GM11168 (cell line): ENCODE measurements around the gene SLC35B1.

Source experiments
- in situ Hi-C: fragments of 300-500 bp; cut with MboI; formaldehyde crosslinking; loops from one replicate; pipeline ENCODE4 v1.12.0; 2022; ENCODE audit warnings: low sequenced_read_pairs; ENCODE audit not compliant: unreplicated experiment

SLC35B1 gene

DNA sequence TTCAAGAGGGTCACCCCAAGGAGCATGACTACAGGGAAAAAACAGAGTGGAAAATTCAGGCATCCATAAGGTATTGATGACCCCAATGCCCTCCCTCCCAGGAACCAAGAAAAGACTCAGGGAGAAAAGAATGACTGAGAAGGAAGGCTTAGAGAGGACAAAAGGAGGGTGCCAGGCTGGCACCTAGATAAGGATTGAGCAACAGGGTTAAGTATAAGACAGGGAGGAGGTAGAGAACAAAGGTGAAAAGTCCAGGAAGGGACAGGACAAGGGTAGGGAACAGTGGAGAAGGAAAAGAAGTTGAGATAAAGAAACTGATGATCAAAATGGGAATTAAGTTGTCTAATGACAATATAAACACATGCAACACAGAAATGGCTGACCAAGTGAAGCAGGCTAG lies 2.5 kb downstream of the SLC35B1 start:
- in situ Hi-C loops: no loop called here

- in situ Hi-C loops: no loop called here
Measured at GRCh38 chr17:49703557-49704277, 4.0 kb downstream of the SLC35B1 start.

DNA sequence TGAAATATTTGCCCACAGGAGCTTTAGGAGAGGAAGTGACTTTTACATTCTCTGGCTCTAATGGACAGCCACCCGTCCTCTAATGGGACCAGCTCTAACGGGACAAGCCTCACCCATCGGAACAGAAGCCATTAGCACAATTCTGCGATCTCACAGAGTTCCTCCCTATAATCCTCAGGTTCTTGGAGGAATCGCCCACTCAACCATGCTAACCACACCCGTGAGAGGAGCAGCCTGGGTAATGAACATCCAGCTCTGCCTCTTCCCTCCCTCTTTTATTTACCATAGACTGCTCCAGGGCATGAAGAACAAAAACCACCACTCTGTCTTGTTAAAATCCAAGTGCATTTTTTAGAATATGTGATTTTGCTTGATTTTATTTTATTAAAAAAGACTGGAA lies 6.8 kb downstream of the SLC35B1 start:
- in situ Hi-C loops: no loop called here

DNA sequence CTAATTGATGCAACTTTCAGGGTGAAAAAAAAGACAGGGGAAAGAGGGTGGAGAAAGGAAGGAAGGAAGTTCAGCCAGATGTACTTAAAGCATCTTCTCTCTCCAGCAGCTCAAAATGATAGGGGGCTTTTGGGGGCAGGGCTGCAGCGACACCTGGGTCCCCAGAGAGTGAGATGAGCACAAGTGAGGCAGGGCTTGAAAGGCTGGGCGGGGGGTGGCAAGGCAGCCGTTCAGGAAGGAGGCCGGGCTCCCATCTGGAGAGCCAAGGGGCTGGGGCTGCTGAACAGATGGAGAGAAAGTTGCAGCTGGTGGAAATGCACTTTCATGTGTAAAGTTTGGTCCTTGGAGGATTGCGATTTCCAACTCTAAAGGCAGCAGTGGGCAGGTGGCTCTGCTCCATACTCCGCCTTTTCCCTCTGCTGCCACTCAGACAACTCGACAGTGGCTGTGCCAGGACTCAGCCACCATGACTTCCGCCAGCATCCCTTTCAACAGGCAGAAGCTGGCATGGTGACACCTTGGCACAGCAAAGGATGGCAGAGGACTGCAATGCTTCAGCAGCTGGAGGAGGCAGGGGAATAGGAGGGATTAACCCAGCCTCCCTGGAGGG lies 7.7 kb downstream of the SLC35B1 start:
- in situ Hi-C loops: loop anchor here (5.0 to 25.0 kb wide), 2 partner anchors 133 to 288 kb away; partner anchors contain the start of gene PHB1

- in situ Hi-C loops: loop anchor here (5.0 to 25.0 kb wide), 2 partner anchors 131 to 286 kb away; partner anchors contain the start of gene PHB1
Measured at GRCh38 chr17:49698005-49698404, 9.8 kb downstream of the SLC35B1 start.

- in situ Hi-C loops: loop anchor here (5.0 to 25.0 kb wide), 2 partner anchors 129 to 284 kb away; partner anchors contain the start of gene PHB1
Measured at GRCh38 chr17:49696233-49696761, 11.5 kb downstream of the SLC35B1 start.

DNA sequence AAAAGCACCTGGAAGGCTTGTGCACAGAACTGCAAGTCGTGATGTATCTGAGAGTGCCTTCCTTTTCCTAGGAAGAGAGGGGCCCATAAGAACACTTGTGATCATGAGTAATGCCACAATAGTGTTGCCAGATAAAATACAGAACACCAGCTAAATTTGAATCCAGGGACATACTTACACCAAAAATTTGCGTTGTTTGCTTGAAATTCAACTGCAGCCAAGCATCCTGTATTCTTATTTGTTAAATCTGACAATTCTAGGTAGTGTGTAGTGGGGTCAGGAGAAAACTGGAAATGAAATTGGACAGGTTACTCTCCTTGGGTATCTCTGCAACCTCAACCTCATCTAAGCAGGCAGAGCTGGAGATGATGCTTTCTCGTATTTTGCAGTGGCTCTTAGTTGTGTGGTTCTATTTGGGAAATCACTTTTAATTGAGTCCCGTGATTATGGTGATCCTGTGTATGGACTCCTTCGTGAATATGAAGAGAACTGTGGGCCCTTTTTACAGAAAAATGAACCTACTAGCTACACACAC lies 12.0 kb downstream of the SLC35B1 start:
- in situ Hi-C loops: loop anchor here (5.0 to 25.0 kb wide), 2 partner anchors 128 to 283 kb away; partner anchors contain the start of gene PHB1

- in situ Hi-C loops: loop anchor here (5.0 to 25.0 kb wide), 2 partner anchors 128 to 283 kb away; partner anchors contain the start of gene PHB1
Measured at GRCh38 chr17:49694847-49695697, 12.7 kb downstream of the SLC35B1 start.

GRCh38 chr17:49692751-49693150 lies 15.0 kb downstream of the SLC35B1 start:
- in situ Hi-C loops: loop anchor here (25.0 kb wide), 1 partner anchor 280 kb away; the partner anchor contains the start of gene PHB1

- in situ Hi-C loops: loop anchor here (25.0 kb wide), 1 partner anchor 279 kb away; the partner anchor contains the start of gene PHB1
Measured at GRCh38 chr17:49691677-49692191, 16.0 kb downstream of the SLC35B1 start.

GRCh38 chr17:49691086-49691676 lies 16.6 kb downstream of the SLC35B1 start:
- in situ Hi-C loops: loop anchor here (25.0 kb wide), 1 partner anchor 279 kb away; the partner anchor contains the start of gene PHB1

DNA sequence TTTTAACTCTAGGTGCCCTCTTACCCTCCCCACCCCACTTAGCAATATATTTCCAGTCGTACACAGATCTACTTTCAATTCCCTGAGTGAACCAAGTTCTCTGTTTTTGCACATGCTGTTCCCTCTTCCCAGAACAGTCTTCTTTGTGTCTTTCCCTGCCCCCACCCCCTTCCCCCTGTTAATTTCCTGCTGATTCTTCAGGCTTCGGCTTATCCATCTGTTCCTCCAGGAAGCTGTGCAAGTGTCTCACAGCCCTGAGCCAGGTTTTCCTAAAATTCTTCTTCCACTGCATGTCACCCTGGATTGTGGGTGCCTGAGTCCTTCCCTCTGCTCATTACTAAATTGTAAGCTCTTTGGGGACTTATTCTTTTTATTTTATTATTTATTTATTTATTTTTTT lies 17.5 kb downstream of the SLC35B1 start:
- in situ Hi-C loops: loop anchor here (25.0 kb wide), 1 partner anchor 278 kb away; the partner anchor contains the start of gene PHB1

GRCh38 chr17:49688848-49689247 lies 18.9 kb downstream of the SLC35B1 start:
- in situ Hi-C loops: loop anchor here (25.0 kb wide), 1 partner anchor 277 kb away; the partner anchor contains the start of gene PHB1

GRCh38 chr17:49687878-49688491 lies 19.8 kb downstream of the SLC35B1 start:
- in situ Hi-C loops: loop anchor here (25.0 kb wide), 1 partner anchor 276 kb away; the partner anchor contains the start of gene PHB1

GRCh38 chr17:49681106-49681979 lies 26.4 kb downstream of the SLC35B1 start:
- in situ Hi-C loops: loop anchor here (25.0 kb wide), 1 partner anchor 269 kb away; the partner anchor contains the start of gene PHB1

DNA sequence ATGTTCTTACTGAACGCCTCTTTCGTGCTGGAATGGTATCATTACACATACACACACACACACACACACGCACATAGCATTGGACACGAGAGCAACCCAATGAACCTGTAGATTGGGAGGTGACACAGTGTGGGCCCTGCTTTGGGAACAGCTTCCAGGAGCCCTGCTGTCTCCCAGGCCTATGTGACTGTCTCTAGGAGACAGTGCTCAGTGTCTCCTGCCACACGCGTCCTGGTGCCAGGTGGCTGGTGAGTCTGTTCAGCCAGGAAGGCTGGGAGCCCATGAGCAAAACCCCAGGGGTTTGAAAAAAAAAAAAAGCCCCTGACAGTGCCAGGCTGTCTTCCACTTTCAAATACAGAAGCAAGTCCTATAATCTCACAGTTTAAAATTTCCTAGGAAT lies 27.4 kb downstream of the SLC35B1 start:
- in situ Hi-C loops: loop anchor here (25.0 kb wide), 1 partner anchor 268 kb away; the partner anchor contains the start of gene PHB1
